GM18517 (cell line): ENCODE measurements around the gene FAM174B.

Source experiments
- ATAC-seq: cut with Tn5 transposase; IDR thresholded peaks from one replicate; pipeline ENCODE4 v1.9.1; 2021; ENCODE audit warnings: mild to moderate bottlenecking, moderate library complexity; ENCODE audit not compliant: unreplicated experiment

The FAM174B gene

GRCh38 chr15:92655178-92655995 is at the start of gene FAM174B:
TSS of gene FAM174B (minus strand) at chr15:92655775.
- peak; percentile 57 for ATAC-seq

GRCh38 chr15:92696096-92696495 is 40.5 kb upstream of the FAM174B start:
- ATAC-seq = no peak

GRCh38 chr15:92693691-92694331 is 38.2 kb upstream of the FAM174B start:
- no peak for ATAC-seq

- no peak for ATAC-seq
Observed at GRCh38 chr15:92690395-92690794, 34.8 kb upstream of the FAM174B start.

GRCh38 chr15:92687746-92688145 is 32.2 kb upstream of the FAM174B start:
- ATAC-seq = no peak

GRCh38 chr15:92687195-92687602 is 31.6 kb upstream of the FAM174B start:
- ATAC-seq = no peak

GRCh38 chr15:92683511-92683834 is 27.9 kb upstream of the FAM174B start:
- no peak for ATAC-seq

GRCh38 chr15:92682741-92683510 is 27.4 kb upstream of the FAM174B start:
- no peak for ATAC-seq

- ATAC-seq = no peak
Observed at GRCh38 chr15:92681141-92681631, 25.6 kb upstream of the FAM174B start.

- ATAC-seq = no peak
Observed at GRCh38 chr15:92677999-92678398, 22.4 kb upstream of the FAM174B start.

GRCh38 chr15:92676561-92676960 is 21.0 kb upstream of the FAM174B start:
- ATAC-seq = no peak

- ATAC-seq = no peak
Observed at GRCh38 chr15:92675485-92675884, 19.9 kb upstream of the FAM174B start.

- ATAC-seq = no peak
Observed at GRCh38 chr15:92674347-92674746, 18.8 kb upstream of the FAM174B start.

GRCh38 chr15:92672102-92672501 is 16.5 kb upstream of the FAM174B start:
- ATAC-seq = no peak

- ATAC-seq = no peak
Observed at GRCh38 chr15:92671406-92671805, 15.8 kb upstream of the FAM174B start.

GRCh38 chr15:92670621-92671020 is 15.0 kb upstream of the FAM174B start:
- ATAC-seq = no peak

- no peak for ATAC-seq
Observed at GRCh38 chr15:92669432-92669831, 13.9 kb upstream of the FAM174B start.

- ATAC-seq = no peak
Observed at GRCh38 chr15:92668620-92669019, 13.0 kb upstream of the FAM174B start.

- ATAC-seq = no peak
Observed at GRCh38 chr15:92667970-92668485, 12.5 kb upstream of the FAM174B start.

- no peak for ATAC-seq
Observed at GRCh38 chr15:92667287-92667904, 11.8 kb upstream of the FAM174B start.

- ATAC-seq = no peak
Observed at GRCh38 chr15:92666780-92667179, 11.2 kb upstream of the FAM174B start.
